Fibroblast of mammary gland (primary cell): ENCODE results near the gene LMAN2.
"Not testable (repeated sequence)": the region's sequence is repeated elsewhere in the genome, so short reads cannot be mapped to it uniquely, and the experiment has no call there.

ENCODE experiments used
- DNase-seq: peaks from one replicate; pipeline ENCODE4 v3.0.0-alpha.2; 2010; ENCODE audit warnings: low read depth
- H3K4me3 ChIP-seq: 2 replicates; pipeline ENCODE4 v1.5.1; 2011; ENCODE audit warnings: low read depth, mild to moderate bottlenecking, low read length, moderate library complexity; ENCODE audit not compliant: control insufficient read depth
- CTCF ChIP-seq: conservative IDR thresholded peaks from 2 replicates; pipeline ENCODE4 v1.5.1; 2011; ENCODE audit warnings: low read depth, low read length, inconsistent platforms; ENCODE audit not compliant: control insufficient read depth, insufficient read depth

The LMAN2 gene

GRCh38 chr5:177346820-177347219, 4.6 kb downstream of the LMAN2 start:
- no peak for TF ChIP-seq CTCF
- H3K4me3 ChIP-seq = no peak overlapping the region
- no peak for DNase-seq

- no peak for TF ChIP-seq CTCF
- no peak overlapping the region for H3K4me3 ChIP-seq
- no peak for DNase-seq
Observed at GRCh38 chr5:177344891-177345290, 6.6 kb downstream of the LMAN2 start.

- DNase-seq = no peak
- no peak overlapping the region for H3K4me3 ChIP-seq
- TF ChIP-seq CTCF = no peak
Observed at GRCh38 chr5:177343777-177344176, 7.7 kb downstream of the LMAN2 start.

GRCh38 chr5:177343000-177343399, 8.5 kb downstream of the LMAN2 start:
- H3K4me3 ChIP-seq, DNase-seq: not testable (repeated sequence)

GRCh38 chr5:177339107-177339638, 12.3 kb downstream of the LMAN2 start:
- no peak for DNase-seq
- no peak overlapping the region for H3K4me3 ChIP-seq
- no peak for TF ChIP-seq CTCF

GRCh38 chr5:177338251-177339106, 13.0 kb downstream of the LMAN2 start:
- no peak for TF ChIP-seq CTCF
- DNase-seq = no peak
- H3K4me3 ChIP-seq = no peak overlapping the region

- no peak for DNase-seq
- H3K4me3 ChIP-seq = no peak overlapping the region
- no peak for TF ChIP-seq CTCF
Observed at GRCh38 chr5:177336603-177337494, 14.6 kb downstream of the LMAN2 start.
